Natural killer cell (primary cell): ENCODE measurements around the gene MX2. TPM values are rescaled to one million over a fixed set of nuclear protein-coding genes. Genes with fewer than 3 reads are reported as not detected.

Source experiments
- ATAC-seq, 3 donors: fragments of 150-1000 bp in 2 of 3; fragments of 200-7000 bp in 1 of 3; cut with Tn5 transposase; 1 replicate in 1 of 3; 2 replicates in 2 of 3; pipeline ENCODE4 v1.10.0; 2021; ENCODE audit warnings: mild to moderate bottlenecking in 2 of 3, moderate library complexity in 2 of 3
- DNase-seq, 2 donors: peaks; one replicate each; pipeline versions ENCODE4 v3.0.0 to v3.0.0-alpha.2; 2013 to 2021; ENCODE audit warnings: mixed read lengths in 1 of 2
- H3K27ac ChIP-seq: one replicate; pipeline ENCODE4 v1.5.1; 2013; ENCODE audit warnings: mild to moderate bottlenecking, low read length
- H3K27me3 ChIP-seq: one replicate; pipeline ENCODE4 v1.6.1; 2013; ENCODE audit warnings: low read length; ENCODE audit not compliant: control insufficient read depth, insufficient read depth
- H3K36me3 ChIP-seq: one replicate; pipeline ENCODE4 v1.6.1; 2013; ENCODE audit warnings: low read length; ENCODE audit not compliant: control insufficient read depth, insufficient read depth
- H3K4me1 ChIP-seq: one replicate; pipeline ENCODE4 v1.6.1; 2013; ENCODE audit warnings: low read length; ENCODE audit not compliant: control insufficient read depth, insufficient read depth
- H3K4me3 ChIP-seq: one replicate; pipeline ENCODE4 v1.5.1; 2013; ENCODE audit warnings: low read length
- H3K9me3 ChIP-seq: one replicate; pipeline ENCODE4 v1.6.1; 2013; ENCODE audit warnings: low read length; ENCODE audit not compliant: control insufficient read depth, insufficient read depth
- H3K27ac Mint-ChIP-seq, 2 donors: one replicate each; pipeline ENCODE4 v1.8.0; 2022; ENCODE audit warnings: mild to moderate bottlenecking in 2 of 2, mixed read lengths in 2 of 2, moderate library complexity in 1 of 2
- H3K27me3 Mint-ChIP-seq, 2 donors: one replicate each; pipeline ENCODE4 v1.8.0; 2022; ENCODE audit warnings: low read depth in 2 of 2, mixed read lengths in 2 of 2
- H3K36me3 Mint-ChIP-seq: one replicate; pipeline ENCODE4 v1.8.0; 2022; ENCODE audit warnings: mixed read lengths
- H3K4me1 Mint-ChIP-seq, 2 donors: one replicate each; pipeline ENCODE4 v1.8.0; 2022; ENCODE audit warnings: mixed read lengths in 2 of 2
- H3K4me3 Mint-ChIP-seq: one replicate; pipeline ENCODE4 v1.8.0; 2022; ENCODE audit warnings: mild to moderate bottlenecking, moderate library complexity, mixed read lengths
- H3K9me3 Mint-ChIP-seq, 2 donors: one replicate each; pipeline ENCODE4 v1.8.0; 2022; ENCODE audit warnings: mixed read lengths in 2 of 2
- CTCF ChIP-seq: fragments of 200-600 bp; IDR thresholded peaks from one replicate; pipeline ENCODE4 v1.8.0; 2022; ENCODE audit warnings: antibody characterized with exemption
- WGBS: methylation state at CpG from one replicate; pipeline ENCODE4 v1.1.7; 2013; ENCODE audit warnings: missing lambda C conversion rate; ENCODE audit not compliant: insufficient coverage; 5-methylcytosine and 5-hydroxymethylcytosine counted together
- intact Hi-C: fragments of 100-400 bp; cut with micrococcal nuclease; formaldehyde crosslinking; loops from one replicate; pipeline ENCODE4 v1.14.2; 2022
- total RNA-seq, 4 donors: library from RNA; stranded (reverse); fragments of 120-200 nt in 1 of 4; gene quantifications; one replicate each; pipeline versions ENCODE4 v1.2.3 to v1.2.4, GENCODE V29; 2013 to 2022

Gene MX2
- total RNA-seq, 3 donors from 2014 or later (not counting 1 experiment from before 2014, with no cell fraction given) = 37.9 to 73.9 (median 42.6) TPM

- no peaks in the 10 kb centered on the region for H3K9me3 ChIP-seq
- Mint-ChIP-seq H3K4me3 (no peak within 1 kb of the TSS), H3K27ac (no peak within 1 kb of the TSS), H3K4me1 (no peaks in the 10 kb centered on the region), H3K27me3 (peaks cover 31 to 51% of the 10 kb centered on the region in 2 donors), H3K36me3 (no peaks in the 10 kb centered on the region), H3K9me3 (no peaks in the 10 kb centered on the region)
- no peaks in the 10 kb centered on the region for H3K4me1 ChIP-seq
- no peaks in the 10 kb centered on the region for H3K27me3 ChIP-seq
- WGBS = 13% methylated on average over 55 of the region's 55 CpGs
- DNase-seq = no peak
- intact Hi-C loops = no loop called here
- no peak for ATAC-seq
- no peak within 1 kb of the TSS for H3K27ac ChIP-seq
- H3K4me3 ChIP-seq = no peak within 1 kb of the TSS
- no peak for TF ChIP-seq CTCF
- H3K36me3 ChIP-seq = no peaks in the 10 kb centered on the region
These were observed 45.4 kb upstream of the MX2 start, which contains the start of gene FAM3B for GRCh38 chr21:41316200-41317062. Gene FAM3B, plus strand, starts transcription at chr21:41316801. Its CDS starts 79 bp downstream, at chr21:41316880.

DNA sequence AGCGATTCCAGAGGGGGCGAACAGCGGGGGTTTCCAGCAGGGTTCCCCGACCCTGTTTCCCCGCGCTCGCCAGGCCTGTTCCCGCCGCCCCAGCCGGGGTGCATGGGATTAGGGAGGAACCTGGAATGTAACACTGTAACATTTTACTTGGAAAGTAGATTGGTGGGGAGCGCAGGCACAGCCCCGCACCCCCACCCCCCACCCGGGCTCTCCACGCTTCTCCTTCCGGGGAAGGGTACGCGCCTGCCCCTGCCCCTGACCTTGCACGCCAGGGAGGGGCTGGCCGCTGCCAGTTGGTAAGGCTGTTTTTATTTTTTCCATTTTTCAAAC is 44.8 kb upstream of the MX2 start:
- Histone ChIP-seq H3K27me3 (no peaks in the 10 kb centered on the region), H3K4me3 (no peak overlapping the region), H3K9me3 (no peaks in the 10 kb centered on the region), H3K27ac (no peak overlapping the region), H3K36me3 (no peaks in the 10 kb centered on the region), H3K4me1 (no peaks in the 10 kb centered on the region)
- H3K4me3 Mint-ChIP-seq = no peak overlapping the region
- DNase-seq (no peak), ATAC-seq (no peak)
- peaks cover 33 to 51% of the 10 kb centered on the region in 2 donors for H3K27me3 Mint-ChIP-seq
- TF ChIP-seq CTCF = no peak
- H3K36me3 Mint-ChIP-seq = no peaks in the 10 kb centered on the region
- WGBS = 12% methylated on average over 18 of the region's 19 CpGs
- intact Hi-C loops = no loop called here
- H3K9me3 Mint-ChIP-seq = no peaks in the 10 kb centered on the region
- H3K4me1 Mint-ChIP-seq = no peaks in the 10 kb centered on the region
- no peak overlapping the region for H3K27ac Mint-ChIP-seq

DNA sequence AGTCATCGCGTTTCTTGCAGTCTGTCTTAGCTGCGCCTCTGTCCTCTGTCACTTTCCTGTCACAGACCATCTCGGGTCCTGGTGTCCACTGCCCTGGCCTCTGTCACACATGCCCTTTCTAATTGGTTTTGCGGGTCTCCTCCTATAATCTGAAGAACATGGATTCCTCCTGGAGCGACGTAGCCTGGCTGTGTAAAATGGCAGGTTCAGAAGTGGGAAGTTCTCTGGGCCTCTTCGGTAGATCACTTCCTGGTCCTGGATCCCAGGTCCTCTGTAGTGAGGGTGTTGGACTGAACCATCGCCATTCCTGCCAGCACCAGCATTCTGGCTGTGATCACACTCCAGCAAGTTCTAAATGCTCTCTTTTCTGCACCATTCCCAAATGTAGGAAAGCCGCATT is 44.4 kb upstream of the MX2 start:
- intact Hi-C loops = no loop called here
- Histone ChIP-seq H3K27ac (no peak overlapping the region), H3K27me3 (no peaks in the 10 kb centered on the region), H3K9me3 (no peaks in the 10 kb centered on the region), H3K36me3 (no peaks in the 10 kb centered on the region), H3K4me1 (no peaks in the 10 kb centered on the region), H3K4me3 (no peak overlapping the region)
- ATAC-seq (no peak), DNase-seq (no peak)
- Mint-ChIP-seq H3K36me3 (no peaks in the 10 kb centered on the region), H3K4me3 (no peak overlapping the region), H3K27me3 (peaks cover 31 to 51% of the 10 kb centered on the region in 2 donors), H3K9me3 (no peaks in the 10 kb centered on the region), H3K27ac (no peak overlapping the region), H3K4me1 (no peaks in the 10 kb centered on the region)
- 74% methylated on average over 10 of the region's 10 CpGs for WGBS
- no peak for TF ChIP-seq CTCF
